Activated naive CD8-positive, alpha-beta T cell treated with anti-CD3 and anti-CD28 coated beads, Interleukin-2, amount 50 U/mL, for 16 hours (primary cell): ENCODE results near the gene WHAMM.
"Not testable (repeated sequence)": the region's sequence is repeated elsewhere in the genome, so short reads cannot be mapped to it uniquely, and the experiment has no call there.

ENCODE experiments used
- DNase-seq: peaks from one replicate; pipeline ENCODE4 v3.0.0-alpha.2; 2020; ENCODE audit warnings: low read depth, low spot score

WHAMM gene

GRCh38 chr15:82803793-82804574, 5.4 kb upstream of the WHAMM start:
- no peak for DNase-seq

DNA sequence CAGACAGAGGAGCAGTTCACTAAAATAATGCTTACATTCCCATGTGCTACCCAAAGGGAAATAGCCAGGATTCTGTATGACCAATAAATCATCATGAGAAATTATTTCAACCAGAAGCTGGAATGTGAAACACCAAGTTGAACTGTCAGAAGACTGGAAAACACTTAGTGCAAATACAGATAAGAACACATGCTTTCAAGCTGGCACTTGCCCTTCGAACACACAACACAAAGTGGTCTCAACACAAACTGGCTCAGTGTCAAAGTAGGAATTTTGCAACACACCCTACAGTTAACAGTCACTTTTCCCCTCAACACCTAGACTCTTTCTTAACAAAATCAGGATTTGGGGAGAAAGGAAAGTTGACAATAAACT, 4.9 kb upstream of the WHAMM start:
- no peak for DNase-seq

DNA sequence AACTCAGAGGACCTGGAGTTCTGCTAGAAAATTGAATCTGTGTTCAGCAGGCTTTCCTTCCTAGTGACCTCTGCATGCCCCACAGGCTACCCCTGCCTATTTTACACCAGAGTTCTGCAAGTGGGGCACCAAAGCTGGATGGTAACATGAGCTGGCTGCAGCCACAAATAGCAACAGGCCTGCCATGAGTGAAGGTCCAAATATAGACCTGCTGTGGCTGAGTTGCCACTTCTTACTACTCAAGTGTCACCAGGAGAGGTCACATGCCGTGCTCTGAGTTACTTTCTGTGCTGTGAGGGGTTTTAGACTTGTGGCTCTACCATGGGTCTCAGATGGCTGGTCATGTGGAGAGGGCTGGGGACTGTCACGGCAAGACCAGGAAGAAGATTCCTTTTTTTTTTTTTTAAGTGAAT, 3.4 kb upstream of the WHAMM start, which contains the start of gene FSD2:
TSS of gene FSD2 (minus strand) at position 76 of the 413 bp plus-strand sequence. CDS start 18,679 bp downstream, outside the sequence.
- DNase-seq: no peak

- DNase-seq: no peak
These were observed 1.4 kb upstream of the WHAMM start for GRCh38 chr15:82807920-82808633.

GRCh38 chr15:82808634-82809041, 790 bp upstream of the WHAMM start:
- no peak for DNase-seq

DNA sequence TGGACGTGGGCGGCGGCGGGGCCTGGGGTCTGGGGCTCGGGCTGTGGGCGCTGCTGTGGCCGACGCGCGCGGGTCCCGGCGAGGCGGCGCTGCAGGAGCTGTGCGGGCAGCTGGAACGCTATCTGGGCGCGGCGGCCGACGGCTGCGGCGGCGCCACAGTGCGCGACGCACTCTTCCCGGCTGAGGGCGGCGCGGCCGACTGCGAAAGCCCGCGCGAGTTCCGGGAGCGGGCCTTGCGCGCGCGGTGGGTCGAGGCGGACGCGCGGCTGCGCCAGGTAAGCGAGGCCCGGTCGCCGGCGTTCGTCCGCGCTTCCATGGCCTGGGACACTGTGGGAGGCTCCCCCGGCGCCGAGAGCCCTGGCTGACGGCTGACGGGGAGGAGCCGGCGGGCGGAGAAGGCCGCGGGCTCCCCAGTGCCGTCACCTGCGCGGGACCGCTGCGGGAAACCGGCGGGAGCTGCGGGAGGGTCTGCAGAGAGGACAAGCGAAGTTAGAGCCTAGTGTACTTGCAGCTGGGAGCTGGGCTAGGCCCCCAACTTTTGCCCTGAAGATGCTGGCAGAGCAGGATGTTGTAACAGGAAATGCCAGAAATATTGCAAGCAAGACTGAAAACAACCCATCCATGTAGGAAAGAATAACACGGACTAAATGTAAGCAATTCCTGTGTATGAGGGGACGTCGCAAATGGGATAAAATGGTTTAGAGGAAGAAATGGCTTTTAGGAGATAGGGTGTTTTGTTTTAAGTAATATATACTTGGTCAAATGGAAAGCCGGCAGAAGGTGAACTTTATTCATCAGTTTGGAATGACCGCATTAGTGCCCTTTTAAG, 847 bp downstream of the WHAMM start:
- no peak for DNase-seq

DNA sequence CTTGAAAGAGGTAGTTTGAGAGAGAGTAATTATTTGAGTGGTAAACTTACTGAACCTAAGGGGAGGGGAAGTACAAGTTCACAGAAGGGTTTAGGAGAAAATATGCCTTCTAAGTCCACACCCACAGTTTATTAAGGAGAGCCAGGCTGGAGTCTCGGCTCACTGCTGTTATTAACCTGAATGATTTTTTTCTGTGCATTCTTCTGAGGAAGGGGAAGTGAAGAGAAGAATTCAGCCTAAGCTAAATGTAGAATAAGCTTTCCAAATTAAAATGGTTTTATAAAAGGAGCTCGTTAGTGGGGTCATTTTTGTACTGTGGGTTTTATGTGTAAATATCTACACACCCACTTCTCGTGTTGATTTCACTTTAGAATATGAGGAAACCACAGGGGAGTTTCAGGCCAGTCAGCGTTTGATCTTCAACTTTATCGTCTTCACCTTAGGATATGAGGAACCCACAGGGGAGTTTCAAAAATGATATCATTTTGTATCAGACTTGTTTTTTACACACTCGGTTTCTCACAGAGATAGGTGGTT, 1.5 kb downstream of the WHAMM start:
- no peak for DNase-seq

- DNase-seq: no peak
These were observed 3.6 kb downstream of the WHAMM start for GRCh38 chr15:82812994-82813393.

GRCh38 chr15:82820128-82820527, 10.7 kb downstream of the WHAMM start:
- no peak for DNase-seq

DNA sequence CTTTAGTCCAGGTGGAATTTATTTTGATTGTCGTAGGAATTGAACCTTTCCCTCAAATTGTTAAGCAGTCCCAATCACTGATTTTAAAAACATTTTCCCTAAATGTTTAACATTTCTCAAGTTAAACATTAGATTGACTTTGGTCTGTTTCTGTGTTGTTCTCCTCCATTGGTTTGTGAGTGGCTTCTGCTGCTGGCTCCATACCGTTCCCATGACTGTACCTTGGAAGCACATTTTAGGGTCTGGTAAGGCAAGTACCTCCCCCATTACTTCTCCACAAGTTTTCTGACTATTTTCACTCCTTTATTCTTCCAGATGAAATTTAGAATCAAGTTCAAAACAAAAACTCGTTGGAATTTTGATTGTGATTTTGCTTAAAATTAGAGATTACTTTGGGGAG, 12.0 kb downstream of the WHAMM start:
- DNase-seq: not testable (repeated sequence)

- not testable (repeated sequence) for DNase-seq
These were observed 12.4 kb downstream of the WHAMM start for GRCh38 chr15:82821851-82822250.

DNA sequence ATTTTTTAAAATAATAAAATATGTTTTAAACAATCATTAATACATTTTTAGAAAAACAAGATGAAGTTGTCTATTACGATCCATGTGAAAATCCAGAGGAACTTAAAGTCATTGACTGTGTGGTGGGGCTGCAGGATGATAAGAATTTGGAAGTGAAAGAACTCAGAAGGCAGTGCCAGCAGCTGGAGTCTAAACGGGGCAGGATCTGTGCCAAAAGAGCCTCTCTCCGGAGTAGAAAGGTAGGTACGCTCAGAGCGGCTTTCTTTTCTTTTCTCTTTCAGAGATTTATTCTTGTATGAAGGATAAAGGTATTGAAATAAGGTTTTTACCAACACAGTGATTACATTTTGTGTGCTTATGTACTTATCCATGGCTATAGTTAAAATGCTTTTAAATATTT, 13.6 kb downstream of the WHAMM start:
- no peak for DNase-seq

GRCh38 chr15:82828075-82828474, 18.6 kb downstream of the WHAMM start:
- no peak for DNase-seq

DNA sequence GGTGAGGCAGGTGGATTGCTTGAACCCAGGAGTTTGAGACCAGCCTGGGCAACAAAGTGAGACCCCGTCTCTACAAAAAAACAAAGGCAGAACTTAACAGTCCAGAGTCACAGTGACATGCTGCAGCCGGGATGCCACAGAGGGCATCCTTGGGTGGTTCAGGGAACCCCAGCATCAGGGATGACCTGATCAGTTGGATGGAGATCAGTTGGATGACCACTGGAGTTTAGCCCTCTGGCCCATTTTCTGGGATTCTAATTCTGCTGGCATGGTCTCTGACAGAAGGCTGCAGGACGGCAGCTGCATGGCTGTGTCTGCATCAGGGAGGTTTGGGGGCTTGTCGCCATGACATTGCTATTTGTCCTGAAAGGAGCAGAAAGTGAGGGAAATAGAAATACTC, 19.8 kb downstream of the WHAMM start:
- DNase-seq: no peak

DNA sequence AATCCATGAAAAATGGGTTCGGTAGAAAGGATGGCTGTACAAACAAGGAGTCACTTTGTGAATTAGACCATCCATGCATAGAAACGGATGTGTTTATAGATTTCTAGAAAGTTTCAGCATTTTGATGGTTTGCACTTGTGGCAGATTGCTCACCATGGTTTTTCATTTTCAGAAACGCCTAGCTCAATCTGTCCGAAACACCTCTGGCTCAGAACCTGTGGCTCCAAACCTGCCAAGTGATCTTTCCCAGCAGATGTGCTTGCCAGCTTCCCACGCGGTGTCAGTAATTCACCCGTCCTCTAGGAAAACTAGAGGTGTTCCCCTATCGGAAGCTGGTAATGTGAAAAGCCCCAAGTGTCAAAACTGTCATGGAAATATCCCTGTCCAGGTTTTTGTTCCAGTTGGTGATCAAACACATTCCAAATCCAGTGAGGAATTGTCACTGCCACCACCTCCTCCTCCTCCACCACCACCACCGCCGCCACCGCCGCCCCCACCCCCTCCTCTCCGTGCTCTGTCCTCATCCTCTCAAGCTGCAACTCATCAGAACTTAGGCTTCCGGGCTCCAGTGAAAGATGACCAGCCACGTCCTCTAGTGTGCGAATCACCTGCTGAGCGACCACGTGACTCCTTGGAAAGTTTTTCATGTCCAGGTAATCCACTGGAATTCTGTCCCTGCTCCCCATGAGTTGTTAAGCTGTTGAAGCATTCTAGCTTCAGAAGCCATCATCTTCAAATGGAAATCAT, 21.2 kb downstream of the WHAMM start:
- DNase-seq: no peak

GRCh38 chr15:82831894-82832600, 22.6 kb downstream of the WHAMM start:
- DNase-seq: no peak

GRCh38 chr15:82832601-82833361, 23.4 kb downstream of the WHAMM start:
- no peak for DNase-seq

- DNase-seq: no peak
These were observed 23.9 kb downstream of the WHAMM start for GRCh38 chr15:82833362-82833682.

DNA sequence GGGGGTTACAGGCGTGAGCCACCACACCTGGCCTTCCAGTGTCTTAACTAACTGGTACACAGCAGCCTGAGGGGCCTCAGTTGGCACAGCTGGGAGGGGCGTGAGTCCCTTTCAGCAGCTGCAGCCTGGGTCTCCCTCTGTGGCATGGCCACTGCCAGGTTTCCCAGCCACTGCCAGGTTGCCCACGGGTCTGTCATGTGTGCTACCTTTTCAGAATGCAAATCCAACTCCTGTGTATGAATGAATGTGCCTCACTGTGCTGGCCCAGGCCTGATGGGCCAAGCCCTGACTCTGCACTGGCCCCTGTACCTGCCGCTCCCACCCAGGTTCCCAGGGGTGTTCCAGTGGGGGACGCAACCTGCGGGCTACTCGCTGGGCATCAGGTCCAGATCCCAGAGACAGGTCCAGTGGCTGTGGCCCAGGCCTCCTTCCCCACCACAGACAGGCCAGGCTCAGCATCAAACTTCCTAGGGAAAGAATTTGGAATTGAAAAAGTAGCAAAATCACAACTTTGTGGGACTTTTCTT, 26.0 kb downstream of the WHAMM start:
- DNase-seq: no peak
